K562 (cell line): ENCODE measurements around the gene CECR2. TPM values are rescaled to one million over a fixed set of nuclear protein-coding genes. Genes with fewer than 3 reads are reported as not detected.
A peak's percentile ranks its signal among the peaks of the same experiment; 100 is the strongest.

Experiments
- CTCFL ChIP-seq: IDR thresholded peaks from 2 replicates; pipeline ENCODE4 v1.6.1; 2011; ENCODE audit warnings: borderline replicate concordance, low read depth, mild to moderate bottlenecking, moderate library complexity, low read length; ENCODE audit not compliant: insufficient read depth, poor library complexity, severe bottlenecking
- CXXC5 ChIP-seq: fragments of 250-450 bp; sonication (Bioruptor Pico); IDR thresholded peaks from 2 replicates; pipeline ENCODE4 v1.8.0; 2022; ENCODE audit warnings: inconsistent platforms, mild to moderate bottlenecking, moderate library complexity
- PRDM10 ChIP-seq: fragments of 450-650 bp; IDR thresholded peaks from 2 replicates; pipeline ENCODE4 v1.6.1; 2018; ENCODE audit not compliant: partially characterized antibody
- RAD21 ChIP-seq, 2 experiments: fragments of 250-450 bp in 1 of 2; fragments of 450-650 bp in 1 of 2; sonication (Bioruptor Pico) in 1 of 2; formaldehyde crosslinking in 1 of 2; IDR thresholded peaks in 1 of 2; conservative IDR thresholded peaks in 1 of 2; 2 replicates each; pipeline versions ENCODE4 v1.4.0 to v1.8.0; 2020 to 2022; ENCODE audit warnings: mild to moderate bottlenecking in 2 of 2, moderate library complexity in 1 of 2
- ZNF592 ChIP-seq: fragments of 450-650 bp; IDR thresholded peaks from 2 replicates; pipeline ENCODE4 v1.6.1; 2017; ENCODE audit warnings: antibody characterized with exemption, mild to moderate bottlenecking
- polyA plus RNA-seq, 8 experiments: library from polyadenylated mRNA; depleted of rRNA in 4 of 8; stranded (reverse) in 5 of 8; unstranded in 3 of 8; fragments of >200 nt; fragmentation: Nextera tagmentation in 2 of 8; fragmentation: Illumina TruSeq in 1 of 8; extraction: Ambion mirVana in 2 of 8; extraction: Trizol in 1 of 8; gene quantifications; 2 replicates each; pipeline versions ENCODE4 v1.2.1 to v1.2.3, GENCODE V29; 2011 to 2014; ENCODE audit warnings: inconsistent platforms in 1 of 8, missing spikeins in 1 of 8
- total RNA-seq, 7 experiments: library from RNA; depleted of rRNA in 6 of 7; stranded (reverse); fragments of >200 nt in 6 of 7; fragmentation: Illumina TruSeq in 2 of 7; extraction: Trizol in 2 of 7; gene quantifications; 2 replicates each; pipeline versions ENCODE4 v1.2.1 to v1.2.3, GENCODE V29; 2011 to 2021; ENCODE audit warnings: low replicate concordance in 1 of 7

Gene CECR2
- total and polyA plus RNA-seq, 9 of the 15 experiments (the other 6 are each of a cell fraction or from before 2014, with no cell fraction given) = 0.01 to 1.00 (median 0.27) TPM

GRCh38 chr22:17486313-17486712 is 117.1 kb downstream of the CECR2 start (continued):
- TF ChIP-seq ZNF592 (no peak), CTCFL (peak; percentile 58), PRDM10 (peak; percentile 60), CXXC5 (CRISPR knock-in tag) (0 out of 2 replicates have a peak, but pooled peaks have one; percentile 16), RAD21 (CRISPR knock-in tag; conservative IDR thresholded peaks at IDR 0.05 in 1 of 2, IDR thresholded peaks at IDR 0.05 in 1 of 2) (0 out of 4 replicates have a peak, but pooled peaks of 1 of the 2 experiments have one; percentile 14)
